Measurements from ENCODE around the gene SYT5.
A peak's percentile ranks its signal among the peaks of the same experiment; 100 is the strongest.

SYT5 gene

DNA sequence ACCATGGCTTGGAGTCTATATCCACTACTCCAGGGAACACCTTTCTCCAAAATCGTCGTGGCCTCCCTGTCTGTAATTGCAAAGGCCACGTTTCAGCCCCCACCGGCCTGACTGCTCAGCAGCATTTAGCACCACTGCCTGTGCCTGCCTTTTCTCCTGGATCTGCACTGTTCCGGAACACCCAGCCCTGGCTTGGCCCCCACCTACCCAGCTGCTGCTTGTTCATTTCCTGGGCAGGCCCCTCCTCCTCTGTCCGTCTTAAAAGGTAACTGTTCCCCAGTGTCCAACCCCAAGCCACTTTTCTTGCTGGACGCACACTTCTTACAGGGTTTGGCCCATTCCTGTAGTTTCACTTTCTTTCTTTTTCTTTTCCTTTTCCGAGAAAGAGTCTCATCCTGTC lies 8.5 kb upstream of the SYT5 start:
- H4K8ac ChIP-seq (ENCODE audit: low read depth, low read length): no peak overlapping the region
- H3K56ac ChIP-seq (ENCODE audit: low read length): no peak overlapping the region
- no peak overlapping the region for H3K4ac ChIP-seq (ENCODE audit: low read depth, low read length)
- H4K5ac ChIP-seq (ENCODE audit: low read length): no peak overlapping the region
- no peaks in the 10 kb centered on the region for H3K36me3 ChIP-seq (ENCODE audit: control insufficient read depth, insufficient read depth, low read length)
- H3K27me3 ChIP-seq (ENCODE audit: insufficient read depth, low read length, poor library complexity): no peaks in the 10 kb centered on the region
- DNase-seq: no peak
- H3K27ac ChIP-seq (ENCODE audit: low read depth, low read length): no peak overlapping the region
- H3K79me1 ChIP-seq (ENCODE audit: low read length): no peaks in the 10 kb centered on the region
- H3K4me3 ChIP-seq (ENCODE audit: low read length): no peak overlapping the region
- no peak overlapping the region for H3K23ac ChIP-seq (ENCODE audit: low read length)
- H3K18ac ChIP-seq (ENCODE audit: low read length): no peak overlapping the region
- no CpG with 5 or more reads among the region's 8 CpGs for WGBS (ENCODE audit: extremely low coverage, insufficient coverage, low lambda C conversion rate)
- H2BK5ac ChIP-seq (ENCODE audit: low read length): no peak overlapping the region
- no peak overlapping the region for H2BK120ac ChIP-seq (ENCODE audit: low read depth, low read length)
- no peak overlapping the region for H3K9ac ChIP-seq (ENCODE audit: low read length)
- no peak overlapping the region for H3K4me2 ChIP-seq (ENCODE audit: low read length)
- no peak overlapping the region for H2AK5ac ChIP-seq (ENCODE audit: low read length)
- no peaks in the 10 kb centered on the region for H3K79me2 ChIP-seq (ENCODE audit: control insufficient read depth, insufficient read depth, low read length)
- H3K4me1 ChIP-seq (ENCODE audit: control insufficient read depth, low read depth, low read length): no peaks in the 10 kb centered on the region
- H2BK15ac ChIP-seq (replicated peaks; ENCODE audit: low read depth): no peak overlapping the region

DNA sequence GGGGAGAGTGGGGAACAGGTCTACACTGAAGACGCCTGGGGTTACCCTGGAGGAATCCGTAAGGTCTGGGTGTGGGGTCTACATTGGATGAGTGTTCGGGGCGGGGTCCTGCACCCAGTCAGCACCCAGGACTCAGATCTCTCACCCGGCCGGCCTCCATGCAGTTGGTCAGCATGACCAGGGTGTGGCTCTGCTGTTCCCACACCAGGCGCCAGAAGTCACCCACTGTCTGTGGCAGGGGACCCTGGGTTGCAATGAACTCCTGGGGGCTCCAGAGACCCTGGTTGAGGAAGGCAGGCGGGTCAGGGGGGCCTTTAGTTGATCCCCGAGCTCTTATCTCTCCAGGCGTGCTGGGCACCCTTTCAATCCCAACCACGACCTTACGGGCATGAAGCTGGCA lies 6.0 kb upstream of the SYT5 start:
- Histone ChIP-seq H3K79me1 (ENCODE audit: low read length) (no peaks in the 10 kb centered on the region), H3K27ac (ENCODE audit: low read depth, low read length) (no peak overlapping the region), H3K56ac (ENCODE audit: low read length) (no peak overlapping the region), H3K27me3 (ENCODE audit: insufficient read depth, low read length, poor library complexity) (no peaks in the 10 kb centered on the region), H2BK5ac (ENCODE audit: low read length) (no peak overlapping the region), H3K23ac (ENCODE audit: low read length) (no peak overlapping the region), H3K4me1 (ENCODE audit: control insufficient read depth, low read depth, low read length) (no peaks in the 10 kb centered on the region), H4K8ac (ENCODE audit: low read depth, low read length) (no peak overlapping the region), H2BK15ac (replicated peaks; ENCODE audit: low read depth) (no peak overlapping the region), H2BK120ac (ENCODE audit: low read depth, low read length) (no peak overlapping the region), H3K79me2 (ENCODE audit: control insufficient read depth, insufficient read depth, low read length) (no peaks in the 10 kb centered on the region), H4K5ac (ENCODE audit: low read length) (no peak overlapping the region), H3K4me2 (ENCODE audit: low read length) (no peak overlapping the region), H2AK5ac (ENCODE audit: low read length) (no peak overlapping the region), H3K4me3 (ENCODE audit: low read length) (no peak overlapping the region), H3K9ac (ENCODE audit: low read length) (no peak overlapping the region), H3K18ac (ENCODE audit: low read length) (no peak overlapping the region), H3K4ac (ENCODE audit: low read depth, low read length) (no peak overlapping the region), H3K36me3 (ENCODE audit: control insufficient read depth, insufficient read depth, low read length) (no peaks in the 10 kb centered on the region)
- no CpG with 5 or more reads among the region's 12 CpGs for WGBS (ENCODE audit: extremely low coverage, insufficient coverage, low lambda C conversion rate)
- DNase-seq: no peak

DNA sequence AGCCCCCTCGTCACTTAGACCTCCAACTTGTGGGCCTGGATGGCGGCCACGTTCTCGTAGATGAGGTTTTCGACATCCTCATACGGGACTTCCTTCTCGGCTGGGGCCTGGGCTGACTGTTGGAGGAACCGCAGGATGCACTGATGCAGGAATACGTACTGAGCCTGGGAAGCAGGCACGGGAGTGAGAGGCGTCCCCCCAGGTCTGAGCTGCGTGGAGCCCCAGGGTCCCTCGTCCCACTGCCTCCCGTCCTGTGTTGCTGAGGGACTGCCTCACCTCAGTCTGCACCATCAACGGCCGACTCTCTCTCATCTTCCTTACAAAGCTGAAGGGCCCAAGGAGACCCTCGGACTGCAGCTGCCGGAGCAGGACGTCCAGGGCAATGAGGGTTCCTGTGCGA lies 1.7 kb upstream of the SYT5 start:
- WGBS (ENCODE audit: extremely low coverage, insufficient coverage, low lambda C conversion rate): no CpG with 5 or more reads among the region's 20 CpGs
- Histone ChIP-seq H3K4me3 (ENCODE audit: low read length) (no peak overlapping the region), H3K23ac (ENCODE audit: low read length) (no peak overlapping the region), H3K4me1 (ENCODE audit: control insufficient read depth, low read depth, low read length) (no peaks in the 10 kb centered on the region), H2AK5ac (ENCODE audit: low read length) (no peak overlapping the region), H3K18ac (ENCODE audit: low read length) (no peak overlapping the region), H3K56ac (ENCODE audit: low read length) (no peak overlapping the region), H3K4ac (ENCODE audit: low read depth, low read length) (no peak overlapping the region), H3K36me3 (ENCODE audit: control insufficient read depth, insufficient read depth, low read length) (no peaks in the 10 kb centered on the region), H3K4me2 (ENCODE audit: low read length) (no peak overlapping the region), H2BK5ac (ENCODE audit: low read length) (no peak overlapping the region), H2BK15ac (replicated peaks; ENCODE audit: low read depth) (no peak overlapping the region), H3K27ac (ENCODE audit: low read depth, low read length) (no peak overlapping the region), H2BK120ac (ENCODE audit: low read depth, low read length) (no peak overlapping the region), H3K9ac (ENCODE audit: low read length) (no peak overlapping the region), H4K5ac (ENCODE audit: low read length) (no peak overlapping the region), H4K8ac (ENCODE audit: low read depth, low read length) (no peak overlapping the region), H3K79me1 (ENCODE audit: low read length) (no peaks in the 10 kb centered on the region), H3K27me3 (ENCODE audit: insufficient read depth, low read length, poor library complexity) (no peaks in the 10 kb centered on the region), H3K79me2 (ENCODE audit: control insufficient read depth, insufficient read depth, low read length) (no peaks in the 10 kb centered on the region)
- DNase-seq: no peak

DNA sequence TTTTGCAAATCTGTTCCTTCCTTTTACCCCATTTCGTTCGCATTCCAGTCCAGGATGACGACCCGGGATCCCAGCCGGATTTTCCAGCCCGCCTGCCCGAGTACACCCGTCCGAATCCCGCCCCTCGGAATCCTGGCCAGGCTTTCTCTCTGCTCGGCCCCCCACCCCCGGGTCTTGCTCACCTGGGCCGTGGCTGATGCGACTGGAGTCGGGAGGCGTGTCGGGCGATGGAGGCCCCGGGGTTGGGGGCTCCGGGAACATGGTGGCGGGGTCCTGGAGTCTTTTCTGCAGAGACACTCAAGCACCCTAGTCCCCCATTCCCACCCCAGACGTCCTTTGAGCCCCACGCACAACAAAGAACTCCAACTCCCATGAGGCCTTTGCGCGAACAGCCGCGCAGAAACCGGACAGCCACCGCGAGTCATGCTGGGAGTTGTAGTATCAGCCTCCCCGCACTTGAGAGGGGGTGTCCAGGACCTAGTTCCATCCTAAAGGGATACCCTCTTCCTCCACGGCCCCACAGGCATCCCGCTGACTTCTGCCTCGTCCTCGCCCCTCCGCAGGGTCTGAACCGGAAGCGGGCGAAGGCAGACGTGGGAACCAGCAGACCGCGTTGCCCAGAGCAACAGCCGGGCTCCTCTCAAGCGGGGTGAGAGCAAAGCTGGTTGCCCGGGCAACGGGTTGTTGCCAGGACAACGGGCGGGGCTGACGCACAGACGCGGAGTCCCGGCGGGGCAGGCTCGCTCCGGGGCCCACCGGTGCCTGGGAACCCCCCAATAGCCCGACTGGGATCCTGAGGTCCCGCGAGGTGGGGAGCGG lies 1.1 kb downstream of the SYT5 start:
- no peak overlapping the region for H3K4ac ChIP-seq (ENCODE audit: low read depth, low read length)
- H2AK5ac ChIP-seq (ENCODE audit: low read length): no peak overlapping the region
- no peak overlapping the region for H4K8ac ChIP-seq (ENCODE audit: low read depth, low read length)
- no peak overlapping the region for H3K18ac ChIP-seq (ENCODE audit: low read length)
- H3K27ac ChIP-seq (ENCODE audit: low read depth, low read length): no peak overlapping the region
- no peak overlapping the region for H3K9ac ChIP-seq (ENCODE audit: low read length)
- WGBS (ENCODE audit: extremely low coverage, insufficient coverage, low lambda C conversion rate): no CpG with 5 or more reads among the region's 61 CpGs
- peak; percentile 95 for DNase-seq
- no peak overlapping the region for H2BK120ac ChIP-seq (ENCODE audit: low read depth, low read length)
- H3K23ac ChIP-seq (ENCODE audit: low read length): no peak overlapping the region
- no peak overlapping the region for H2BK5ac ChIP-seq (ENCODE audit: low read length)
- H3K27me3 ChIP-seq (ENCODE audit: insufficient read depth, low read length, poor library complexity): no peaks in the 10 kb centered on the region
- no peaks in the 10 kb centered on the region for H3K79me2 ChIP-seq (ENCODE audit: control insufficient read depth, insufficient read depth, low read length)
- peak overlapping the region; percentile 77 for H3K4me2 ChIP-seq (ENCODE audit: low read length)
- no peaks in the 10 kb centered on the region for H3K4me1 ChIP-seq (ENCODE audit: control insufficient read depth, low read depth, low read length)
- H3K79me1 ChIP-seq (ENCODE audit: low read length): no peaks in the 10 kb centered on the region
- H3K36me3 ChIP-seq (ENCODE audit: control insufficient read depth, insufficient read depth, low read length): no peaks in the 10 kb centered on the region
- H3K4me3 ChIP-seq (ENCODE audit: low read length): no peak overlapping the region
- H3K56ac ChIP-seq (ENCODE audit: low read length): no peak overlapping the region
- H2BK15ac ChIP-seq (replicated peaks; ENCODE audit: low read depth): no peak overlapping the region
- no peak overlapping the region for H4K5ac ChIP-seq (ENCODE audit: low read length)

DNA sequence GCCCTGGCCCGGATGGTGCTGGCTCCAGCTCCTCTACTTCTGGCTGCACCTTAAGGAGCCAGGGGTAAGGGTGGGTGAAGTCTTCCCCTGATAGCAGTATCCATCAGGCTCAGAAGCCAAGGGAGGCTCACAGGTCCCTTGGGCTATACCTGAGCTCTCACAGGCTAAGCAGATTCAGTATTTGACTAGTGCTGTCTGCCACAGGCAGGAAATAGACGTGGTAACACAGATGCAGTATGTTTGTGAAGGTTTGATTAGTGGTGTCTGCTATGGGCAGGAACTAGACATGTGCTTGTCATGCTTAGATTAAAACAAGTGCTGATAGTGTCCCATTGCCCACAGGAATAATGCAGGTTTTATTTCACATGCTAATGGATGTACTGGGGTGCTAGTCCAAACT lies 4.0 kb downstream of the SYT5 start:
- H3K4me3 ChIP-seq (ENCODE audit: low read length): no peak overlapping the region
- H3K27me3 ChIP-seq (ENCODE audit: insufficient read depth, low read length, poor library complexity): peaks cover 6% of the 10 kb centered on the region
- H3K36me3 ChIP-seq (ENCODE audit: control insufficient read depth, insufficient read depth, low read length): no peaks in the 10 kb centered on the region
- H2AK5ac ChIP-seq (ENCODE audit: low read length): no peak overlapping the region
- H3K18ac ChIP-seq (ENCODE audit: low read length): no peak overlapping the region
- H3K56ac ChIP-seq (ENCODE audit: low read length): no peak overlapping the region
- H4K8ac ChIP-seq (ENCODE audit: low read depth, low read length): no peak overlapping the region
- H3K4ac ChIP-seq (ENCODE audit: low read depth, low read length): no peak overlapping the region
- H3K9ac ChIP-seq (ENCODE audit: low read length): no peak overlapping the region
- no peaks in the 10 kb centered on the region for H3K79me1 ChIP-seq (ENCODE audit: low read length)
- no peak overlapping the region for H2BK5ac ChIP-seq (ENCODE audit: low read length)
- H2BK15ac ChIP-seq (replicated peaks; ENCODE audit: low read depth): no peak overlapping the region
- H2BK120ac ChIP-seq (ENCODE audit: low read depth, low read length): no peak overlapping the region
- H3K79me2 ChIP-seq (ENCODE audit: control insufficient read depth, insufficient read depth, low read length): no peaks in the 10 kb centered on the region
- no peaks in the 10 kb centered on the region for H3K4me1 ChIP-seq (ENCODE audit: control insufficient read depth, low read depth, low read length)
- H3K27ac ChIP-seq (ENCODE audit: low read depth, low read length): no peak overlapping the region
- H3K23ac ChIP-seq (ENCODE audit: low read length): no peak overlapping the region
- WGBS (ENCODE audit: extremely low coverage, insufficient coverage, low lambda C conversion rate): no CpG with 5 or more reads among the region's 2 CpGs
- H3K4me2 ChIP-seq (ENCODE audit: low read length): no peak overlapping the region
- DNase-seq: no peak
- no peak overlapping the region for H4K5ac ChIP-seq (ENCODE audit: low read length)

Data from mesendoderm (in vitro differentiated cells).